ENCODE results near the gene CBLB.

Gene CBLB

DNA sequence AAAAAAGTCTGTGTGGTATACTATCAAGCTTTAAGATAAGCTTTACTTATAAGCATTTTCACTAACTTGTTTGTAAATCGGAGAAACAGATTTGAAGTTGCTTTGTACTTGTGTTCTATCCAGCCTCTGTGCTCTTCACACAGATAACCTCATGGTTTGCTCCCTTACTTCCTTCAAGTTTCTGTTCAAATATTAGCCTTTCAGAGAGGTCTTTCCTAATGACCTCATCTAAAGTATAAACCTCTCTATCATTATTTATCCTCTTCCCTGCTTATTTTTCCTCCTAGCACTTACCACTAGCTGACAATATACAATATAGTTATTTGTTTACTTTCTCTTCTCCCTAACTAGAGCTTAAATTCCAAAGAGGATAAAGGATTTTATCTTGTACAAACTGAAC lies 180.0 kb downstream of the CBLB start:
- peak; percentile 1 for DNase-seq (ENCODE audit: low spot score)

DNA sequence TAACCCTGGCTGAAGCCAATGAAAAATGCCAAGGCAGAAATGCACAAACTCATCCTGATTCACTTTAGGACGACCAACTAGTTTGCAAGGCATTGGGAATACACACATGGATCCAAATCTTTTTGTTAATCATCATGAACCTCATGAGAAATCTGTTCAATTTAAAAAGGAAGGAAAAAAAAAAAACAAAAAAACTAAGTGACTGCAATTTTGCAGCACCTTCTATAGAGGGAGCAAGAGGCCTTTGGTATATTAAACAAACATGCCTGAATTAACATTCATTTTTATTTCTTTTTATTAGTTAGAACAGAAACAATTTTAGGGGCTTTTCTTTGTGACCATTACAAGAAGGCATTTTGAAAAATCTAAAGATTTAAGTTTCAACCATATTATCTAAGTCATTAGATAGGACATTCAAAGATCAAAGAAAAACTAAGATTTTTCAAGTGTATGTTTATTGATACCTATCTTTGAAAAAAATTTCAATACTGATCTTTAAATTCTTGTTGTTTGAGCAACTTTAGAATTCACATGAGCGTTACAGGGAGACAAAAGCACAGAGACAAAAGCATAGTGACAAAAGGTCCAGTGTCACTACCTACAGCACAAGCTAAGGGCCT lies 182.4 kb downstream of the CBLB start:
- DNase-seq (ENCODE audit: low spot score): peak; percentile 31

DNA sequence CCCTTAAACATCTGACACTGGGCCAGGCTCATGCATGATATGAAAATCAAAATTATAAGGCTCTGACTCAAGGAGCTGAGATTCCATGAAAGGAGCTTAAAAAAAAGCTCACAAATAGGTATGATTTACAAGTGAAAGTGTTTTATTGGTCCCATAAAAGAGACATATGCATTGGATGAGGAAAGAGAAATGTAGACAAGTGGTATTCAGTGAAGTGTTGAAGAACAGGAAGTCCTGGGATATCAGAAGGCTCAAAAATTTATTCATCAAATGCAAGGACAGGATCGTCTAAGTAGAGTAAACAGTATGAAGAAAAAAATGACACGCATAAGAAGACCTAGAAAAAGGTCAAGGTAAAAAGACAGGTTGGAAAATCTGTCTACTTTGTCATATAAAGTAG lies 188.9 kb downstream of the CBLB start:
- DNase-seq (ENCODE audit: low spot score): no peak

DNA sequence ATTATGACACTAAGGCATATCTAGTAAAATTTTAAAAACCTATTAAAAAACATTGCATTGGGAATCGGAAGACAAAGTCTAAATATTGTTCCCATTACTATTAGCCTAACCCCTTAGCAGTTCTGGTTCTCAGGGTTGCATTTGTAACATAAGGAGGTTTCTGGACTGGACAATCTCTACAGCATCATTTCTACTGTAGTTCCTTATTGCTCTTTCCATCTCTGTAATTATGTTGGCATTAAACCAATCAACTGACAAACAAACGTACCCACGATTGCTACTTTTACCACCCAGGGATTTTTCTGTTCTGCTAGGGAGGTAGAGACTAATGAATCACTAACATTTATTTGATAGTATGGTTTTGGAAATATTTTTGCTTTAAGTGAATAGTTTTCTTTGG lies 190.8 kb downstream of the CBLB start:
- DNase-seq (ENCODE audit: low spot score): no peak

DNA sequence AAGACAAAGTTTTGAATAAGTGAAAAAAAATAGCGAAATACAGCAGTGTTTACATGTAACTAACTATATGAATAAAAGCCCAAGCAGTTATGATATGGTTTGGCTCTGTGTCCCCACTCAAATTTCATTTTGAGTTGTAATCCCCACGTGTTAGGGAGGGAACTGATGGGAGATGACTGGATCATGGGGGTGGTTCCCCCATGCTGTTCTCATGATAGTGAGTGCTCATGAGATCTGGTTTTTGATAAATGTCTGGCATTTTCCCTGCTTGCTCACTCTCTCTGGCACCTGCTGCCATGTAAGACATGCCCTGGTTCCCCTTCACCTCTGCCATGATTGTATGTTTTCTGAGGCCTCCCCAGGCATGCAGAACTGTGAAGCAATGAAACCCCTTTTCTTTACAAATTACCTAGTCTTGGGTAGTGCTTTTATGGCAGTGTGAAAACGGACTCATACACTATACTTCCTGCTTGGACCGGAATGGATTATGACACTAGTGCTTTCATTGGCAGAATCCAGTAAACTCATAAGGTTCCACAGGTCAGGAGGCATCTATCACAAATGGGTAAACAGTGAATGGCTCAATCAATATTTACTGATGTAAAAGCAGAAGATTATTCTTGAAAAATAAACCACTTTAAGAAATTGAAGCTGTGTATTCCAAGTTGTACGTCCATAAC lies 192.1 kb downstream of the CBLB start:
- DNase-seq (ENCODE audit: low spot score): no peak

DNA sequence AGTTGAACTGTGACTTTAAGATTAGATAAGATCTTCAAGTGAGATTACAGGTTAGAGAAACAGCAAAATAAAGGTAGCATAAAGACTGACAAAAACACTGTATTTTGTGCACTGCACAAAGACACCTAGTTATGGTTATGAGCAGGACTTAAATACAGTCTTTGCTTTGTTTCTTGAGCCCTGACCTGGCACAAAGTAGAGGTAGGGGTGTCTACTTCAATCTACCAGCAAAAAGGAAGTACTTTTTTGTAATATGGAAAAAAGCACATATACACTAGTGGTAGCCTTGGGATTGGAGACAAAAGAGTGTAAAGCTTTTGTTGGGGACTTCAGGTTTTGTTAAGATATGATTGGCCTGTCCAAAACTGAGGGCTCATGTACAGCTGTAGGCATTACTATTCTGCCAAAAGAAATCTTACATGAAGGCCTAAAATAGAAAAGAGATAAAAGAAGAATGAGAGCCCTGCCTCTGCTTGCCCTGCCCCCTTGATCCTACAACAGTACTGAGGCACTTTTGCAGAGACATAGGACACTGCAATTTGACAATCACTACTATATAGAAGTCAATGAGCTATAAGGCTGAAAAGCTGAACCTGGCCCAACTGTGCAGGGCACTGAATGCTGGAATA lies 194.3 kb downstream of the CBLB start:
- no peak for DNase-seq (ENCODE audit: low spot score)

DNA sequence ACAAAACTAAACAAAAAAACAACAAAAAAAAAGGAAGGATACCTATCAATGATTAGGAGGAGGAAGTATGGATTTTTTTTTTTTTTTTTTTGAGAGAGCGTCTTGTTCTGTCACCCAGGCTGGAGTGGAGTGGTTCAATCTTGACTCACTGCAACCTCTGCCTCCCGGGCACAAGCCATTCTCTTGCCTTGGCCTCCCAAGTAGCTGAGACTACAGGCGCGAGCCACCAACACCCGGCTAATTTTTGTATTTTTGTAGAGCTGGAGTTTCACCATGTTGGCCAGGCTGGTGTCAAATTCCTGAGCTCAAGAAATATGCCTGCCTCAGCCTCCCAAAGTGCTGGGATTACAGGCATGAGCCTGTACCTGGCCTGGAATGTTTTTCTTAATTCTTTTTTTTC lies 195.8 kb downstream of the CBLB start:
- no peak for DNase-seq (ENCODE audit: low spot score)

DNA sequence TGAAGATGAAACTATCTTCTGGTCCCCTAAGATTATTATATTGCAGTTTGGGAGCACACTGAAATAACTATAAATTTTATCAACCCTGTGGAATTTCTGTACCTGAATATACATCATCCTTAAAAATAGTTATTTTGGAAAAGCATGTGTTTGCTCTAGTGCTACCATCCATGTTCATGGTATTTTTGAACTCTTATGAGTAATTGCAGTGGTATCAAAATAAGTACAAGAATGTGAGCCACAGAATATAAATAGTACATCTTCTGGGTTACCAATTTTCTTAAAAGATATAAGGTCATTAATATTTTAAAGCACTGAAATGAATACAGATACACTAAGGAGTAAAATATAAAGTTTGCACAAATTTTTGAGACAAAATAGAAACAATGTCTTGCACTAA lies 206.5 kb downstream of the CBLB start:
- no peak for DNase-seq (ENCODE audit: low spot score)

DNA sequence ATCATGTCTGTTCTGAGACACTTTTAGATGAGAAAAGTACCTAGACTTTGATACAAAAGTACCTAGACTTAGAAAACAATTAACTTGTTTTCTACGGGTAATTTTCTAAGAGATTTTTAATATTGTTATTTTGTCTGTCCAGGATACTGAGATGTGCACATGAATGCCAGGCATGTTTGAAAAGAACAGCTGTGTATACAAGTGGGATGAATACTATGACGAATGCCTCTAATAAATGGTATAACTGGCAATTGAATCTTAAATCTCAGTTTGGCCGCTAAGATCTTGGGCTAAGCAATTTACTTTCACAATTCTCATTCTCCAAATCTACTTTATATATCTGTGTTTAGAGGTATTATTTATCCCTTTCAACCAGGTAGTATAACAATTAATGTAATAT lies 207.4 kb downstream of the CBLB start:
- DNase-seq (ENCODE audit: low spot score): no peak

DNA sequence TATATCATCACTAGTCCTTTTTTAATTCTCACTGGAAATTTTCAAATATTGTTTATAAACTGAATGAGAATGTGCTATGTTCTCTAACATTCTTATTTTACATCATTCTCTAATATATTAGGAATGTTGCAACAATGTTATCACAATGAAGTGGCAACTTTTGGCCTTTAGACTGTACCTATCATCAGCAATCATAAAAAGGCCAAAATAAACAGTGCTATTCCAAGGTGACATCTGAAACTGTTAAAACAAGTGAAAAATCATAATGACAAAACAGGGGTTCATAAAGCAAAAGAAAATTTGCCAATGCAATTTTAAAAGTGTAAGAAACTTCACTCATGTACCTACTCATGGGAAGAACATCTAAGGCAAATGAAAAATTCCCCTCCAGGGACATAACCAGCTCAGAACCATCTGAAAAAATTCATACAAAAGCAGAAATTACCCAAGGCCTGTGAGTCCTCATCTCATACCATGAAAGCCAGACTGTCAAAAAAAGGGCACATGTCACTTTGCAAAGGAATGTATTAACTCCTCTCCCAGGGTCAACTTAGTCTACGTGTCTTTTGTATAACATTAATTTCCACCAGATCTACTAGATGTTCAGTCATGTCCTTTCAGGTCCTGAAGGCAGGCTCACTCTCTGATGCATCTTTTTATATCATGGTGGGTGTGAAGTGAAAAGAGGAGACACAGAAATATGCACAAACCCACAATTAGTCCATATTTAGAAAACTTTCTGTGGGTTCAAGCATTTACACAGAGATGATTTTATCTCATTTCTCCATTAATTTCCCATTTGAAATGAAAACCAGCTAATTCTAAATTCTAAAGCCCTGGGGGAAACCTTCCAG lies 211.9 kb downstream of the CBLB start:
- DNase-seq (ENCODE audit: low spot score): no peak

DNA sequence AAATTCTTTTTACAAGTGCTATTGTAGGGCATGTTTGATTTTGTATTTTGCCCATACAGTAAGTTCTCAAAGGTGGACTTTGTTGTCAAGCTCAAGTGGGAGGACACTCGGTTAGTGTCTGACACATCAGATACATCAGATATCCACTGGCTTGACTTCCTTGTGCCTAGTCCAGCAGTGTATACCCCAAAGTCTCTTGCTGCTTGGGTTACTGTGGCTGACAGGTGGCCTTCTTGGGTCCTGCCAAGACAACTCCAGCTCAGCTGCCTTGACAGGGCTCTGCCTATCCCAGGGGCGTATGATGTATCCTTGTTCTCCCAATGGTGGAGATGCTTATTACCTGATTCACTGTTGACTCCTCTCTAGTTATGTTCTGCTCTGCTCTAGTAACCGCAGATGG lies 214.9 kb downstream of the CBLB start:
- peak; percentile 18 for DNase-seq (ENCODE audit: low spot score)

DNA sequence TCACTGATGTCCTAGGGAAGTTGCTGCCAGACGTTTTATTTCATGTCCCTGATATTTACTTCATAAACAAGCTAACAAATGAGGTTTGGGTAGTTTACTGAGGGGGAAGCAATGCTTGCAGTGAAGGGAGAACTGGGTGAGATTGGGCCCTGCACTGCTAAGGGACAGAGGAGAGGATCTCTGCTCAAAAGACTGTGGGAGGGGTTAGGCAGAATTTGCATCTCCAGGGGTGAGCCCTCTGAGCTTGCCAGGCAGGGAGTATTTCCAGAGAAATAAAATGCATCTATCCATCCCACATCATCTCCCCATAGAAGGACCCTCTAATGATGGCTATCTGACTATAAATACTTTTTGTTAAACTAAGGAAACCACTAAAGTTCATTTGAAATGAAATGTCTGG lies 215.6 kb downstream of the CBLB start:
- DNase-seq (ENCODE audit: low spot score): no peak

DNA sequence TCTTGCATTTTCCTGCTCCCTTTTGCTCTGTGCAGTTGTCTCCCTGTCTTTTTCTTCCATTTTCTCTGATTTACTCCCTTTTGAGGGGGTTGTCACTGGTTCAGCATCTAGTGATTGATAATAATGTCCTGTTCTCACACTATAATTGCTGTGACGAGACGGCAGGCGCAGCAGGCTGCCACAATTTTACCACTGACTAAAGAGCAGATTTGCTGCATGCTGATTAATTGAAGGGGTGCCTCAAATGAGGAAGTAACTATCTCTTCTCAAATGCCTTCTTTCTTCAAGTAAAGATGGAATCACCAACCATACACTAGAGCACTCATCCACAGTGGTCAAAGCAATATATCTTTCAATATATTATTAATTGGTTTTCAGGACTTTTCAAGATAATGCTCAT lies 219.3 kb downstream of the CBLB start:
- DNase-seq (ENCODE audit: low spot score): no peak

DNA sequence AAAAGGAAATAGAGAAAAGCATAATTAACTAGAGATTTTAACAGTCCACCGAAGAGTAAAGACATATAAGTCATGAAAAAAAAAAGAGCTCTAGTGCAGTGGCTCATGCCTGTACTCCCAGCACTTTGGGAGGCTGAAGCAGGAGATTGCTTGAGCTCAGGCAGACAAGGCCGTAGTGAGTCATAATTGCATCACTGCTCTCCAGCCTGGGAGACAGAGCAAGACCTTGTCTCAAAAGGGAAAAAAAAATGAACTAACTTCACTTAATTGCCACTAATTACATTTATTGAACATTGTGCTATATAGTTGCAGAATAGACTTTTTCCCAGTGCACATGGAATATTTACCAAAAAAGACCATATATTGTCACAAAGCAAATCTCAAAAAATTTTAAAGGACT lies 221.8 kb downstream of the CBLB start:
- peak; percentile 87 for DNase-seq (ENCODE audit: low spot score)

DNA sequence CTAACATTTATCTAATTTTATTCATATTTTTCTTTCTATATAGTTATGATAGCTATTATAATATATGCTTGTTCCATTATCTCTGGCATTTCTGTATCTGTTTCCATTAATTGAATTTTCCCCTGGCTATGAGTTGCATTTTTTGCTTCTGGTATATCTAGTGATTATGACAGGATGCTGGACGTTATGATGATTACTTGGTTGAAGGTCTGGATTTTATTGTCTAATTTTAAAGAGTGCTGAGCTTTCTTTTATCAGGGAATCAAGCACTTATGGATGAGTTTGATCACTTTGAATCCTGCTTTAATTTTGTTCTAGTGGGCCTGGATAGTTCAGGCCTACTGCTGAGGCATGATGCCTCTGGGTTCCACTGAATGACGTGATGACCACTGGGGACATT lies 229.7 kb downstream of the CBLB start:
- no peak for DNase-seq (ENCODE audit: low spot score)

DNA sequence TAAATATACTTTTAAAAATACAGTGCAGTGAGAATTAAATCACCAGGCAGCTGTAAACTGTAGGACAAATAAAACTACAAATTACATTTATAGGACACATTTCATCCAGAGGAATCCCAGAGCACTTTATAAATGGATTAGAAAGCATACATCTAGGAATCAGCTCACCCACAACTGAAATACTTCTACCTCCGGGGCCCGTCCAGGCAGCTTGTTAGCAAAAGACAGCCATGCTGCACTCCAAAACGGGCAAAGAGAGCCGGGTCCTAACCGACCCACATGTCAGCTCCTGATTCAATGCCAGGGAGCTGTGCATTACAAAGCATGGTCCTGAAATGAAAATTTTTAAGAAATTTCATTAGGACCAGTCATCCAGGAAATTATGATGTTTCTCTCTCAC lies 234.1 kb downstream of the CBLB start:
- DNase-seq (ENCODE audit: low spot score): no peak

DNA sequence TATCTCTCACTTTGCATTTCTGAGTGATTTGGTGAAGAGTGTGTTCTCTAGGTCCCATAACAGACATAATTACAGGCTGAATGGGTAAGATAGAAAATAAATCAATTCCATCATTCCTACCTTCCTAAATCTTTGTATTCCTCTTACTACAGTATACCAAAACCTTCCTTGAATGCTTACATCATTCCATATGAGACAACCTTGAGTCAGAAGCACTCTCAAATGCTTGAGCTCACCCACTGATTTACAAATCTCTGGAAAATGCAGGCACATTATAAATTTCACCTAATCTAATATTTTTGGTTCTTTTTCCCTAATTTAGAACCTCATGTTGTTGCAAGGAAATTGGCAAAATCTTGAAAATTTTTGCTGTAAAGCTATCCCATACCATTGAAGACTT lies 239.1 kb downstream of the CBLB start:
- no peak for DNase-seq (ENCODE audit: low spot score)

DNA sequence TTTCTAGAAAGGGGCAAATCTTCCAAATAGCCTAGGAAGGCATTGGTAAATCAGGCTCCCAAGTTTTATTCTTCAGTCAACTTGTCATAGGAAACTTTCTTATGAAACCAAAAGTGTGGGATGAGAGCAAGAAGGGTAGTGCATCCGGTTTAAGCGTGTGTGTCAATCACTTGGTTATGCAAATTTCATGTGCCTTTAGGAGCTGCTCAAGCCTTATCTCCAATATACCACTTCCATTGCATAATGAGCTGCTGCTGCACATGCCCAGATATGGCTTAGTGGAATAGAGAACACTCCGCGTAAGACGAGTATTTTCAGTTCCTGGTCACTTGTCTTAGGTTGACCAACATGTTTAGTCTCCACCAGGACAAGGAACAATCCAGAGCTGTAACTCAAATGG lies 242.1 kb downstream of the CBLB start:
- DNase-seq (ENCODE audit: low spot score): no peak

DNA sequence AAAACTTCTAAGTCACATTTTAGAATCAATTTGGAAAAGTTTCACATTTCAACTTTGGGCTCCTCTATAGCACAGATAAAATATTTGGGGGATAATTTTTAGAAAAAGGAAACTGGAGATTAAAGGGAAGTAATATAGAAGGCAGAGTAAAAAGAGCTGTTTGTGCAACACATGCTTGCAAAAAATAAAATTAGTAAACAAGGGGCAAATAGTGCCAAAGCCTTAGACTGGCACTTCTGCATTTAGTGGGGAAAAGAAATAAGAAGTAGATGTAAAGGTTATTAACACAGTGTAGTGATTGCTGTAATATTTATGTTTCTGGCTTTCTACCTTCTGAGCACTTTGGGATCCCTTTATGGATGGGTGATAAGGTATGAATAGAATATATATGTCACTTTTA lies 246.6 kb downstream of the CBLB start:
- no peak for DNase-seq (ENCODE audit: low spot score)

DNA sequence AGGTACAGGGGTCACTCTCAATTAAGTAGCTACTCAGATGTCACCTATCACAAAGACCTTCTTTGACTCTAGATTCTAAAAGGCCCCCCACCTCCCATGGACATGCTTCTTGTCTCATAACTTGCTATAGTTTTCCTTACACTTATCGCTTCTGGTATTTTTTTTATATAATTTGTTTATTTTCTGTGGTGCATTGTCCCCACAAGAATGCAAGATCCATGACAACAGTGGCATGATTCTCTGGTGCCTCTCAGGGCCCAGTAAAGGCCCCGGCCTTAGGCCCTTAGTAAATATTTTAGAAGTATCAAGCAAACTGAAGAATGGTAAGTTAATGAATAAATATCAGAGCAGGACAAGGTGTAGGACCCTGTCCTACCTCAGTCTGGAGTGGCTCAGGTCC lies 248.6 kb downstream of the CBLB start:
- no peak for DNase-seq (ENCODE audit: low spot score)

DNA sequence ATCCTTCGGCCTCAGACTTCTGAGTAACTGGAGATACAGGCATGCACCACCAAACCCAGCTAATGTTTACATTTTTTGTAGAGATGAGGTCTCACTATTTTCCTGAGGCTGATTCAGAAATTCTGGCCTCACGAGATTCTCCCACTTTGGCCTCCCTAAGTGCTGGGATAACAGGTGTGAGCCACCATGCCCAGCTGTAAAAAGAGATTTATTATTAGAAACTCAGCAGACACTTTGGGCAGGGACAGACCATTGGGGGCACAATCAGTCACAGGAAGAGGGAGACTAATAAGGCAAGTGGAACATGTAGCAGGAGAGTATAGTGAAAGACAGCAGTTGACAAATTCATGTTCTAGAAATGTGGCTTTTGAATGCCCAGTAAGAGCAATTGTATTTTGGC lies 249.2 kb downstream of the CBLB start:
- no peak for DNase-seq (ENCODE audit: low spot score)

DNA sequence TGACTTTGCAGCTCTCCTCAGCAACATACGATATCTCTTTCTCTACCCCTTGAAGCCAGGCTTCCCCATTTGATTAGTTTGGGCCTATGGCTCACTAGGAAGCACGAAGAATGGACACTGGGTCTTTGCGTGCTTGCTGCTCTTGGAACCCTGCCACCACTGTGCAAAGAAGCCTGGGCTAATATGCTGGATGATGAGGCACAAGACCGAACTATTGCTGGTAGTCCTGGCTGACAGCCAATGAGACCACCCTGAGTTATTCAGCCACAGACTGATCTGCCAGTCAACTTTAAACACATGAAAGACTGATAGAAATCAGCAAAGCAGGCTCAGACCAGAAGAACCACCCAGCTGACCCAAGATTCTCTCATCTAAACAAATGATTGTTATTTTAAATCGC lies 250.3 kb downstream of the CBLB start:
- DNase-seq (ENCODE audit: low spot score): no peak

Measured in kidney tubule cell (primary cell).